WTC11 (cell line): ENCODE measurements around the gene KRTAP21-3. TPM values are rescaled to one million over a fixed set of nuclear protein-coding genes. Genes with fewer than 3 reads are reported as not detected.

Experiments
- ATAC-seq: fragments of 200-7000 bp; cut with Tn5 transposase; 2 replicates; pipeline ENCODE4 v1.10.0; 2021; ENCODE audit warnings: mild to moderate bottlenecking, moderate library complexity
- CTCF ChIA-PET: fragments of 300-600 bp; sonication (Branson Sonifier 250); formaldehyde crosslinking; loops from one replicate; lab custom pipeline; 2021; ENCODE audit warnings: antibody characterized with exemption; lab: Charles Lee
- POLR2A ChIA-PET: fragments of 350-600 bp; sonication (Branson Sonifier 250); formaldehyde crosslinking; loops from one replicate; lab custom pipeline; 2021; ENCODE audit warnings: antibody characterized with exemption; lab: Charles Lee
- DNase-seq: peaks from one replicate; pipeline ENCODE4 v3.0.0; 2021; ENCODE audit warnings: low spot score
- H3K27ac Mint-ChIP-seq: 2 replicates; pipeline ENCODE4 v1.8.0; 2021; ENCODE audit warnings: mixed read lengths
- H3K27me3 Mint-ChIP-seq: 2 replicates; pipeline ENCODE4 v1.8.0; 2021; ENCODE audit warnings: low read depth, mild to moderate bottlenecking, moderate library complexity, mixed read lengths
- H3K36me3 Mint-ChIP-seq: 2 replicates; pipeline ENCODE4 v1.8.0; 2021; ENCODE audit warnings: mixed read lengths
- H3K4me1 Mint-ChIP-seq: 2 replicates; pipeline ENCODE4 v1.8.0; 2022; ENCODE audit warnings: mixed read lengths
- H3K4me3 Mint-ChIP-seq: 2 replicates; pipeline ENCODE4 v1.8.0; 2021; ENCODE audit warnings: mild to moderate bottlenecking, moderate library complexity, mixed read lengths
- H3K9me3 Mint-ChIP-seq: 2 replicates; pipeline ENCODE4 v1.8.0; 2021; ENCODE audit warnings: mixed read lengths
- SMAD3 ChIP-seq: sonication (generic); formaldehyde crosslinking; IDR thresholded peaks from 2 replicates; pipeline ENCODE4 v1.8.0; 2022; ENCODE audit warnings: missing genetic modification reagents, mild to moderate bottlenecking, borderline replicate concordance
- total RNA-seq: library from RNA; stranded (reverse); gene quantifications from 3 replicates; pipeline ENCODE4 v1.2.3, GENCODE V29; 2021
- TF ChIP-seq, protein P1 (sequence below): sonication (generic); formaldehyde crosslinking; conservative IDR thresholded peaks from 2 replicates; pipeline ENCODE4 v1.8.1; 2023; ENCODE audit warnings: mild to moderate bottlenecking, low read depth, missing genetic modification reagents, moderate library complexity
- TF ChIP-seq, protein P2 (sequence below): sonication (generic); formaldehyde crosslinking; IDR thresholded peaks from 2 replicates; pipeline ENCODE4 v1.8.0; 2023; ENCODE audit warnings: missing genetic modification reagents, mild to moderate bottlenecking, borderline replicate concordance
- TF ChIP-seq, protein P3 (sequence below): sonication (generic); formaldehyde crosslinking; IDR thresholded peaks from 2 replicates; pipeline ENCODE4 v1.8.1; 2023; ENCODE audit warnings: mild to moderate bottlenecking, missing genetic modification reagents
- TF ChIP-seq, protein P4 (sequence below): fragments of 250-450 bp; sonication (Bioruptor Pico); IDR thresholded peaks from 2 replicates; pipeline ENCODE4 v1.9.0; 2021; ENCODE audit warnings: mild to moderate bottlenecking, borderline replicate concordance
- TF ChIP-seq, protein P5 (sequence below): sonication (generic); formaldehyde crosslinking; IDR thresholded peaks from 2 replicates; pipeline ENCODE4 v1.8.1; 2023; ENCODE audit warnings: mild to moderate bottlenecking, moderate library complexity, missing genetic modification reagents
- TF ChIP-seq, protein P6 (sequence below): fragments of 250-450 bp; sonication (Bioruptor Pico); IDR thresholded peaks from 2 replicates; pipeline ENCODE4 v1.9.0; 2021; ENCODE audit warnings: mild to moderate bottlenecking

KRTAP21-3 gene
- total RNA-seq, 1 experiment from 2014 or later = not detected

DNA sequence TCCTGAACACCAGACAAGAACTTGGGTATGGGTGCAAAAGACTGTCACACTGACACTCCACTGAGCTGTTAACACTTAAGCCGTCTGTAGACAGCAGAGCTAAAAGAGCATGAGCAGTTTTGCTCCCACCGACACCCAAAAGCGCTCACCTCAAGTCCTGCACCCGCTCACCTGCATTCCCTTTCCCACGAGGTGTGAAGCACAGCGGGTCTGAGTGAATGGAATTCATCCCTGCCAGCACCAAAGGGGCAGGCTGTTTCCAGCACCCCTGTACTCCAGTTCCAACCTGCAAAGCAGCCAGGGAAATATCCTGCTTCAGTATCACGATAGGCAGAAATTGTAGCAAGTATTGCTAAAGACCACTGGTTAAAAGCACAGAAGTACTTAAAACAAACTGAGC is 28.8 kb downstream of the KRTAP21-3 start (continued):
- TF ChIP-seq, protein P1, sequence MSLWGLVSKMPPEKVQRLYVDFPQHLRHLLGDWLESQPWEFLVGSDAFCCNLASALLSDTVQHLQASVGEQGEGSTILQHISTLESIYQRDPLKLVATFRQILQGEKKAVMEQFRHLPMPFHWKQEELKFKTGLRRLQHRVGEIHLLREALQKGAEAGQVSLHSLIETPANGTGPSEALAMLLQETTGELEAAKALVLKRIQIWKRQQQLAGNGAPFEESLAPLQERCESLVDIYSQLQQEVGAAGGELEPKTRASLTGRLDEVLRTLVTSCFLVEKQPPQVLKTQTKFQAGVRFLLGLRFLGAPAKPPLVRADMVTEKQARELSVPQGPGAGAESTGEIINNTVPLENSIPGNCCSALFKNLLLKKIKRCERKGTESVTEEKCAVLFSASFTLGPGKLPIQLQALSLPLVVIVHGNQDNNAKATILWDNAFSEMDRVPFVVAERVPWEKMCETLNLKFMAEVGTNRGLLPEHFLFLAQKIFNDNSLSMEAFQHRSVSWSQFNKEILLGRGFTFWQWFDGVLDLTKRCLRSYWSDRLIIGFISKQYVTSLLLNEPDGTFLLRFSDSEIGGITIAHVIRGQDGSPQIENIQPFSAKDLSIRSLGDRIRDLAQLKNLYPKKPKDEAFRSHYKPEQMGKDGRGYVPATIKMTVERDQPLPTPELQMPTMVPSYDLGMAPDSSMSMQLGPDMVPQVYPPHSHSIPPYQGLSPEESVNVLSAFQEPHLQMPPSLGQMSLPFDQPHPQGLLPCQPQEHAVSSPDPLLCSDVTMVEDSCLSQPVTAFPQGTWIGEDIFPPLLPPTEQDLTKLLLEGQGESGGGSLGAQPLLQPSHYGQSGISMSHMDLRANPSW (CRISPR knock-in tag) = no peak

DNA sequence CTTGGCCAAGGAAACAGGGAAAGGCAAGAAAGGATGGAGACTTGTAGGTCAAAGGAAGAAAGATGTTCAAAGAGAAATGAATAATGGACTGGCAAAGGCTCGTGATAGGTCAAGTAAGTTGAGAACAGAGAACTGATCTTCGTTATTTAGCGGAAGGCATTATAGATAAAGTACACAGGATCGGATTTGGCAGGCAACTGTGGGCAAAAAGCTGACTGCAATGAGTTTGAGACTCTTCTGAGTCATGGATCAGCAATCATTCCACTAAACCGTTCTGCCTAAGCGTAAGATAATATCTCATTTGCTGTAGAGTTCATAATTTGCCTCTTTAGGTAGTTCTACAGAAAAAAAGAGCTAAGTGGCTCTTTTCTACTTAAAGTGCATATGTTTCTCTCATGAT is 34.1 kb downstream of the KRTAP21-3 start:
- no peaks in the 10 kb centered on the region for H3K36me3 Mint-ChIP-seq
- peaks cover 2% of the 10 kb centered on the region for H3K4me1 Mint-ChIP-seq
- H3K27me3 Mint-ChIP-seq = no peaks in the 10 kb centered on the region; the same call in 1 of the 2 replicates
- H3K27ac Mint-ChIP-seq = no peak overlapping the region
- peaks cover 3% of the 10 kb centered on the region; the same call in 1 of the 2 replicates for H3K9me3 Mint-ChIP-seq
- no peak for ATAC-seq
- no peak overlapping the region for H3K4me3 Mint-ChIP-seq
- DNase-seq = no peak
- CTCF ChIA-PET = interaction anchor here (1.2 kb wide), 1 partner anchor 30 kb away, joined by 4 read pairs; no protein-coding TSS in a partner anchor
- TF ChIP-seq, protein P2, sequence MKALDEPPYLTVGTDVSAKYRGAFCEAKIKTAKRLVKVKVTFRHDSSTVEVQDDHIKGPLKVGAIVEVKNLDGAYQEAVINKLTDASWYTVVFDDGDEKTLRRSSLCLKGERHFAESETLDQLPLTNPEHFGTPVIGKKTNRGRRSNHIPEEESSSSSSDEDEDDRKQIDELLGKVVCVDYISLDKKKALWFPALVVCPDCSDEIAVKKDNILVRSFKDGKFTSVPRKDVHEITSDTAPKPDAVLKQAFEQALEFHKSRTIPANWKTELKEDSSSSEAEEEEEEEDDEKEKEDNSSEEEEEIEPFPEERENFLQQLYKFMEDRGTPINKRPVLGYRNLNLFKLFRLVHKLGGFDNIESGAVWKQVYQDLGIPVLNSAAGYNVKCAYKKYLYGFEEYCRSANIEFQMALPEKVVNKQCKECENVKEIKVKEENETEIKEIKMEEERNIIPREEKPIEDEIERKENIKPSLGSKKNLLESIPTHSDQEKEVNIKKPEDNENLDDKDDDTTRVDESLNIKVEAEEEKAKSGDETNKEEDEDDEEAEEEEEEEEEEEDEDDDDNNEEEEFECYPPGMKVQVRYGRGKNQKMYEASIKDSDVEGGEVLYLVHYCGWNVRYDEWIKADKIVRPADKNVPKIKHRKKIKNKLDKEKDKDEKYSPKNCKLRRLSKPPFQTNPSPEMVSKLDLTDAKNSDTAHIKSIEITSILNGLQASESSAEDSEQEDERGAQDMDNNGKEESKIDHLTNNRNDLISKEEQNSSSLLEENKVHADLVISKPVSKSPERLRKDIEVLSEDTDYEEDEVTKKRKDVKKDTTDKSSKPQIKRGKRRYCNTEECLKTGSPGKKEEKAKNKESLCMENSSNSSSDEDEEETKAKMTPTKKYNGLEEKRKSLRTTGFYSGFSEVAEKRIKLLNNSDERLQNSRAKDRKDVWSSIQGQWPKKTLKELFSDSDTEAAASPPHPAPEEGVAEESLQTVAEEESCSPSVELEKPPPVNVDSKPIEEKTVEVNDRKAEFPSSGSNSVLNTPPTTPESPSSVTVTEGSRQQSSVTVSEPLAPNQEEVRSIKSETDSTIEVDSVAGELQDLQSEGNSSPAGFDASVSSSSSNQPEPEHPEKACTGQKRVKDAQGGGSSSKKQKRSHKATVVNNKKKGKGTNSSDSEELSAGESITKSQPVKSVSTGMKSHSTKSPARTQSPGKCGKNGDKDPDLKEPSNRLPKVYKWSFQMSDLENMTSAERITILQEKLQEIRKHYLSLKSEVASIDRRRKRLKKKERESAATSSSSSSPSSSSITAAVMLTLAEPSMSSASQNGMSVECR = no peak
- TF ChIP-seq, protein P3, sequence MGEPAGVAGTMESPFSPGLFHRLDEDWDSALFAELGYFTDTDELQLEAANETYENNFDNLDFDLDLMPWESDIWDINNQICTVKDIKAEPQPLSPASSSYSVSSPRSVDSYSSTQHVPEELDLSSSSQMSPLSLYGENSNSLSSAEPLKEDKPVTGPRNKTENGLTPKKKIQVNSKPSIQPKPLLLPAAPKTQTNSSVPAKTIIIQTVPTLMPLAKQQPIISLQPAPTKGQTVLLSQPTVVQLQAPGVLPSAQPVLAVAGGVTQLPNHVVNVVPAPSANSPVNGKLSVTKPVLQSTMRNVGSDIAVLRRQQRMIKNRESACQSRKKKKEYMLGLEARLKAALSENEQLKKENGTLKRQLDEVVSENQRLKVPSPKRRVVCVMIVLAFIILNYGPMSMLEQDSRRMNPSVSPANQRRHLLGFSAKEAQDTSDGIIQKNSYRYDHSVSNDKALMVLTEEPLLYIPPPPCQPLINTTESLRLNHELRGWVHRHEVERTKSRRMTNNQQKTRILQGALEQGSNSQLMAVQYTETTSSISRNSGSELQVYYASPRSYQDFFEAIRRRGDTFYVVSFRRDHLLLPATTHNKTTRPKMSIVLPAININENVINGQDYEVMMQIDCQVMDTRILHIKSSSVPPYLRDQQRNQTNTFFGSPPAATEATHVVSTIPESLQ = no peak
- no peak for TF ChIP-seq SMAD3 (CRISPR knock-in tag)
- TF ChIP-seq, protein P4, sequence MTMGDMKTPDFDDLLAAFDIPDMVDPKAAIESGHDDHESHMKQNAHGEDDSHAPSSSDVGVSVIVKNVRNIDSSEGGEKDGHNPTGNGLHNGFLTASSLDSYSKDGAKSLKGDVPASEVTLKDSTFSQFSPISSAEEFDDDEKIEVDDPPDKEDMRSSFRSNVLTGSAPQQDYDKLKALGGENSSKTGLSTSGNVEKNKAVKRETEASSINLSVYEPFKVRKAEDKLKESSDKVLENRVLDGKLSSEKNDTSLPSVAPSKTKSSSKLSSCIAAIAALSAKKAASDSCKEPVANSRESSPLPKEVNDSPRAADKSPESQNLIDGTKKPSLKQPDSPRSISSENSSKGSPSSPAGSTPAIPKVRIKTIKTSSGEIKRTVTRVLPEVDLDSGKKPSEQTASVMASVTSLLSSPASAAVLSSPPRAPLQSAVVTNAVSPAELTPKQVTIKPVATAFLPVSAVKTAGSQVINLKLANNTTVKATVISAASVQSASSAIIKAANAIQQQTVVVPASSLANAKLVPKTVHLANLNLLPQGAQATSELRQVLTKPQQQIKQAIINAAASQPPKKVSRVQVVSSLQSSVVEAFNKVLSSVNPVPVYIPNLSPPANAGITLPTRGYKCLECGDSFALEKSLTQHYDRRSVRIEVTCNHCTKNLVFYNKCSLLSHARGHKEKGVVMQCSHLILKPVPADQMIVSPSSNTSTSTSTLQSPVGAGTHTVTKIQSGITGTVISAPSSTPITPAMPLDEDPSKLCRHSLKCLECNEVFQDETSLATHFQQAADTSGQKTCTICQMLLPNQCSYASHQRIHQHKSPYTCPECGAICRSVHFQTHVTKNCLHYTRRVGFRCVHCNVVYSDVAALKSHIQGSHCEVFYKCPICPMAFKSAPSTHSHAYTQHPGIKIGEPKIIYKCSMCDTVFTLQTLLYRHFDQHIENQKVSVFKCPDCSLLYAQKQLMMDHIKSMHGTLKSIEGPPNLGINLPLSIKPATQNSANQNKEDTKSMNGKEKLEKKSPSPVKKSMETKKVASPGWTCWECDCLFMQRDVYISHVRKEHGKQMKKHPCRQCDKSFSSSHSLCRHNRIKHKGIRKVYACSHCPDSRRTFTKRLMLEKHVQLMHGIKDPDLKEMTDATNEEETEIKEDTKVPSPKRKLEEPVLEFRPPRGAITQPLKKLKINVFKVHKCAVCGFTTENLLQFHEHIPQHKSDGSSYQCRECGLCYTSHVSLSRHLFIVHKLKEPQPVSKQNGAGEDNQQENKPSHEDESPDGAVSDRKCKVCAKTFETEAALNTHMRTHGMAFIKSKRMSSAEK = no peak
- TF ChIP-seq, protein P5, sequence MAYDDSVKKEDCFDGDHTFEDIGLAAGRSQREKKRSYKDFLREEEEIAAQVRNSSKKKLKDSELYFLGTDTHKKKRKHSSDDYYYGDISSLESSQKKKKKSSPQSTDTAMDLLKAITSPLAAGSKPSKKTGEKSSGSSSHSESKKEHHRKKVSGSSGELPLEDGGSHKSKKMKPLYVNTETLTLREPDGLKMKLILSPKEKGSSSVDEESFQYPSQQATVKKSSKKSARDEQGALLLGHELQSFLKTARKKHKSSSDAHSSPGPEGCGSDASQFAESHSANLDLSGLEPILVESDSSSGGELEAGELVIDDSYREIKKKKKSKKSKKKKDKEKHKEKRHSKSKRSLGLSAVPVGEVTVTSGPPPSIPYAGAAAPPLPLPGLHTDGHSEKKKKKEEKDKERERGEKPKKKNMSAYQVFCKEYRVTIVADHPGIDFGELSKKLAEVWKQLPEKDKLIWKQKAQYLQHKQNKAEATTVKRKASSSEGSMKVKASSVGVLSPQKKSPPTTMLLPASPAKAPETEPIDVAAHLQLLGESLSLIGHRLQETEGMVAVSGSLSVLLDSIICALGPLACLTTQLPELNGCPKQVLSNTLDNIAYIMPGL (CRISPR knock-in tag) = no peak
- TF ChIP-seq, protein P6, sequence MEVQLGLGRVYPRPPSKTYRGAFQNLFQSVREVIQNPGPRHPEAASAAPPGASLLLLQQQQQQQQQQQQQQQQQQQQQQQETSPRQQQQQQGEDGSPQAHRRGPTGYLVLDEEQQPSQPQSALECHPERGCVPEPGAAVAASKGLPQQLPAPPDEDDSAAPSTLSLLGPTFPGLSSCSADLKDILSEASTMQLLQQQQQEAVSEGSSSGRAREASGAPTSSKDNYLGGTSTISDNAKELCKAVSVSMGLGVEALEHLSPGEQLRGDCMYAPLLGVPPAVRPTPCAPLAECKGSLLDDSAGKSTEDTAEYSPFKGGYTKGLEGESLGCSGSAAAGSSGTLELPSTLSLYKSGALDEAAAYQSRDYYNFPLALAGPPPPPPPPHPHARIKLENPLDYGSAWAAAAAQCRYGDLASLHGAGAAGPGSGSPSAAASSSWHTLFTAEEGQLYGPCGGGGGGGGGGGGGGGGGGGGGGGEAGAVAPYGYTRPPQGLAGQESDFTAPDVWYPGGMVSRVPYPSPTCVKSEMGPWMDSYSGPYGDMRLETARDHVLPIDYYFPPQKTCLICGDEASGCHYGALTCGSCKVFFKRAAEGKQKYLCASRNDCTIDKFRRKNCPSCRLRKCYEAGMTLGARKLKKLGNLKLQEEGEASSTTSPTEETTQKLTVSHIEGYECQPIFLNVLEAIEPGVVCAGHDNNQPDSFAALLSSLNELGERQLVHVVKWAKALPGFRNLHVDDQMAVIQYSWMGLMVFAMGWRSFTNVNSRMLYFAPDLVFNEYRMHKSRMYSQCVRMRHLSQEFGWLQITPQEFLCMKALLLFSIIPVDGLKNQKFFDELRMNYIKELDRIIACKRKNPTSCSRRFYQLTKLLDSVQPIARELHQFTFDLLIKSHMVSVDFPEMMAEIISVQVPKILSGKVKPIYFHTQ (CRISPR knock-in tag) = no peak
- POLR2A ChIA-PET = no interaction called here
